Measurements from ENCODE around the gene TEKT5. TPM values are rescaled to one million over a fixed set of nuclear protein-coding genes. Genes with fewer than 3 reads are reported as not detected.

The TEKT5 gene
- total and polyA plus RNA-seq, 2 donors (not counting 1 experiment from before 2014, with no cell fraction given) = 0.06 TPM; not detected in 1

DNA sequence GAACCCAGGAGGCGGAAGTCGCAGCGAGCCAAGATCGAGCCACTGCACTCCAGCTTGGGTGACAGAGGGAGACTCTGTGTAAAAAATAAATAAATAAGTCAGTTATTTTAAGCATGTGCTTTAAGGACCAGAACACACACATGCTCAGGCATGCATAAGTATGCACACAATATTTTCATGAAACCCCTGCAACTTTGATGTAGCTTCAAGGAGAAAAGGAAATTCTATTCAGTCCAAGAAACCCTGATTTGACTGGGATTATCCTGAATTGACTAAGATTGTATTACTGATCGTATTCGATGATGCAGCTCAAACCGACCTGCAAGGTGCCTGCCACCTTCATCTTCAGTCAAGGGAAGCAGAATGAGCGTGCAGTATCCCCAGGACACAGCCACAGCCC, 841 bp downstream of the TEKT5 start:
- Histone ChIP-seq H3K27ac (ENCODE audit: insufficient read depth, low read length) (no peak overlapping the region), H3K4me3 (replicated peaks in 1 of 4; ENCODE audit: control extremely low read depth in 1 of 4, insufficient read depth in 1 of 4, low read depth in 3 of 4, low read length in 4 of 4) (no peak overlapping the region), H3K9ac (ENCODE audit: insufficient read depth, low read length) (no peak overlapping the region), H2AFZ (ENCODE audit: low read length) (no peak overlapping the region), H3K9me3 (ENCODE audit: control insufficient read depth, insufficient read depth, low read depth, low read length) (no peaks in the 10 kb centered on the region), H4K20me1 (ENCODE audit: control insufficient read depth, extremely low read depth, insufficient read depth, low read length) (no peaks in the 10 kb centered on the region), H3K27me3 (ENCODE audit: control insufficient read depth, insufficient read depth, low read length) (no peaks in the 10 kb centered on the region), H3K36me3 (ENCODE audit: control insufficient read depth, insufficient read depth, low read length) (no peaks in the 10 kb centered on the region), H3K4me1 (ENCODE audit: control insufficient read depth, extremely low read depth, insufficient read depth, low read length) (no peaks in the 10 kb centered on the region), H3K4me2 (ENCODE audit: extremely low read depth, insufficient read depth, low read length) (no peak overlapping the region), H3K79me2 (ENCODE audit: control insufficient read depth, insufficient read depth, low read length) (no peaks in the 10 kb centered on the region)
- TF ChIP-seq, protein P1, sequence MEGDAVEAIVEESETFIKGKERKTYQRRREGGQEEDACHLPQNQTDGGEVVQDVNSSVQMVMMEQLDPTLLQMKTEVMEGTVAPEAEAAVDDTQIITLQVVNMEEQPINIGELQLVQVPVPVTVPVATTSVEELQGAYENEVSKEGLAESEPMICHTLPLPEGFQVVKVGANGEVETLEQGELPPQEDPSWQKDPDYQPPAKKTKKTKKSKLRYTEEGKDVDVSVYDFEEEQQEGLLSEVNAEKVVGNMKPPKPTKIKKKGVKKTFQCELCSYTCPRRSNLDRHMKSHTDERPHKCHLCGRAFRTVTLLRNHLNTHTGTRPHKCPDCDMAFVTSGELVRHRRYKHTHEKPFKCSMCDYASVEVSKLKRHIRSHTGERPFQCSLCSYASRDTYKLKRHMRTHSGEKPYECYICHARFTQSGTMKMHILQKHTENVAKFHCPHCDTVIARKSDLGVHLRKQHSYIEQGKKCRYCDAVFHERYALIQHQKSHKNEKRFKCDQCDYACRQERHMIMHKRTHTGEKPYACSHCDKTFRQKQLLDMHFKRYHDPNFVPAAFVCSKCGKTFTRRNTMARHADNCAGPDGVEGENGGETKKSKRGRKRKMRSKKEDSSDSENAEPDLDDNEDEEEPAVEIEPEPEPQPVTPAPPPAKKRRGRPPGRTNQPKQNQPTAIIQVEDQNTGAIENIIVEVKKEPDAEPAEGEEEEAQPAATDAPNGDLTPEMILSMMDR (conservative IDR thresholded peaks at IDR 0.05 in 1 of 2, IDR thresholded peaks at IDR 0.05 in 1 of 2; ENCODE audit: low read depth in 1 of 2, low read length in 2 of 2) = no peak
- no peak for TF ChIP-seq EZH2 (IDR thresholded peaks at IDR 0.05; ENCODE audit: low read length, missing control alignments)
- no peak for DNase-seq (ENCODE audit: low read depth in 2 of 2)

DNA sequence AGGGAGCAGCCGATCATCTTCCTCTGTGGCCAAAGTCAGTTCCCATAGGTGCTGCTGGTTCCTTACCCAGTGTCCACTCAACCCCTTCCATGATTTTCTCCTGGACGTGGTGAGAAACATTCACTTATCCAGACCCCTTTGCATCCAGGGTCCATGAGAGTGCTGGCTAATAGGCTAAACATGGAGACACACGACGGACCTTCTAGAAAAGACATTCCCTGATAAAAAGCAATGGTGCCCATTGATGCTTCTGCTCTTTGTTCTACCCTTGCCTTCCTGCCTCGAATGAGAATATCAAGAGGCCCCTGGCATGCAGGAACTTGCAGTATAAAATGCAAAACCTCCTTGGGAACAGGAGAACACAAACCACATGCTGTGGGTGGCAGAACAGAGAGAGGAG, 2.3 kb downstream of the TEKT5 start:
- Histone ChIP-seq H4K20me1 (ENCODE audit: control insufficient read depth, extremely low read depth, insufficient read depth, low read length) (no peaks in the 10 kb centered on the region), H3K36me3 (ENCODE audit: control insufficient read depth, insufficient read depth, low read length) (no peaks in the 10 kb centered on the region), H3K27me3 (ENCODE audit: control insufficient read depth, insufficient read depth, low read length) (no peaks in the 10 kb centered on the region), H3K27ac (ENCODE audit: insufficient read depth, low read length) (no peak overlapping the region), H3K9ac (ENCODE audit: insufficient read depth, low read length) (no peak overlapping the region), H3K4me1 (ENCODE audit: control insufficient read depth, extremely low read depth, insufficient read depth, low read length) (no peaks in the 10 kb centered on the region), H3K4me2 (ENCODE audit: extremely low read depth, insufficient read depth, low read length) (no peak overlapping the region), H3K79me2 (ENCODE audit: control insufficient read depth, insufficient read depth, low read length) (no peaks in the 10 kb centered on the region), H3K4me3 (replicated peaks in 1 of 4; ENCODE audit: control extremely low read depth in 1 of 4, insufficient read depth in 1 of 4, low read depth in 3 of 4, low read length in 4 of 4) (no peak overlapping the region), H3K9me3 (ENCODE audit: control insufficient read depth, insufficient read depth, low read depth, low read length) (no peaks in the 10 kb centered on the region), H2AFZ (ENCODE audit: low read length) (no peak overlapping the region)
- TF ChIP-seq, protein P1 (conservative IDR thresholded peaks at IDR 0.05 in 1 of 2, IDR thresholded peaks at IDR 0.05 in 1 of 2; ENCODE audit: low read depth in 1 of 2, low read length in 2 of 2) = no peak
- no peak for TF ChIP-seq EZH2 (IDR thresholded peaks at IDR 0.05; ENCODE audit: low read length, missing control alignments)
- no peak for DNase-seq (ENCODE audit: low read depth in 2 of 2)

DNA sequence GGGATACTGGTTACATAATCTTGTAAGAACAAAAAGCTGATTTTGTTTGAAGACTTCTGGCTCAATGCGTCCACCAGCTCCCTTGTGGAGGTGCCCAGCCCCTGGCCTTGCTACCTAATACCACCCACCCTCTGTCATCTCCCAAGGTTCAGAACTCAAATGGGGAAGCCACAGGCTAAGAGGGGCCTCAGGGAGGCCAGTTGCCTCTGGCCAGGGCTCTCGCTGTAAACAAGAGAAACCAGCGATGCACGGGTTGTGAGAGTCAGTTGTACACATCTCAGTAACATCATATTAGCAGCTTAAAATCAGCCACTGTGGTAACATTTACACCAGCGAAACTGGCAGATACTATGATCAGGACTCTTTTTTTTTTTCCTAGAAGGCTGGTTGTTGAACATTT, 6.0 kb downstream of the TEKT5 start:
- H3K9ac ChIP-seq (ENCODE audit: insufficient read depth, low read length) = no peak overlapping the region
- H3K27ac ChIP-seq (ENCODE audit: insufficient read depth, low read length) = no peak overlapping the region
- DNase-seq (ENCODE audit: low read depth in 2 of 2) = no peak
- no peak overlapping the region for H3K4me2 ChIP-seq (ENCODE audit: extremely low read depth, insufficient read depth, low read length)
- no peaks in the 10 kb centered on the region for H3K36me3 ChIP-seq (ENCODE audit: control insufficient read depth, insufficient read depth, low read length)
- no peak overlapping the region for H2AFZ ChIP-seq (ENCODE audit: low read length)
- no peaks in the 10 kb centered on the region for H3K9me3 ChIP-seq (ENCODE audit: control insufficient read depth, insufficient read depth, low read depth, low read length)
- H3K79me2 ChIP-seq (ENCODE audit: control insufficient read depth, insufficient read depth, low read length) = no peaks in the 10 kb centered on the region
- no peaks in the 10 kb centered on the region for H4K20me1 ChIP-seq (ENCODE audit: control insufficient read depth, extremely low read depth, insufficient read depth, low read length)
- H3K4me1 ChIP-seq (ENCODE audit: control insufficient read depth, extremely low read depth, insufficient read depth, low read length) = no peaks in the 10 kb centered on the region
- H3K4me3 ChIP-seq (replicated peaks in 1 of 4; ENCODE audit: control extremely low read depth in 1 of 4, insufficient read depth in 1 of 4, low read depth in 3 of 4, low read length in 4 of 4) = no peak overlapping the region
- H3K27me3 ChIP-seq (ENCODE audit: control insufficient read depth, insufficient read depth, low read length) = peaks cover 4% of the 10 kb centered on the region
- TF ChIP-seq EZH2 (IDR thresholded peaks at IDR 0.05; ENCODE audit: low read length, missing control alignments) = no peak
- TF ChIP-seq, protein P1 (conservative IDR thresholded peaks at IDR 0.05 in 1 of 2, IDR thresholded peaks at IDR 0.05 in 1 of 2; ENCODE audit: low read depth in 1 of 2, low read length in 2 of 2) = no peak

Measured in fibroblast of lung (primary cell).